Neutrophil (primary cell): ENCODE results near the gene CHERP.

Experiments used
- H3K27ac ChIP-seq: fragments of 200-600 bp; sonication (generic); 2 replicates; pipeline ENCODE4 v1.5.1; 2016; ENCODE audit warnings: mild to moderate bottlenecking, moderate library complexity
- H3K27me3 ChIP-seq: fragments of 200-600 bp; sonication (generic); 2 replicates; pipeline ENCODE4 v1.6.0; 2016; ENCODE audit warnings: mild to moderate bottlenecking
- H3K36me3 ChIP-seq: fragments of 200-600 bp; sonication (generic); 2 replicates; pipeline ENCODE4 v1.5.1; 2017
- H3K4me1 ChIP-seq, 2 experiments: fragments of 200-600 bp in 1 of 2; sonication (generic) in 1 of 2; 1 replicate in 1 of 2; 2 replicates in 1 of 2; pipeline versions ENCODE4 v1.5.1 to v1.6.1; 2013 to 2016; ENCODE audit warnings: low read depth in 1 of 2, low read length in 1 of 2, mild to moderate bottlenecking in 1 of 2, moderate library complexity in 1 of 2; ENCODE audit not compliant: control insufficient read depth in 1 of 2, insufficient read depth in 1 of 2
- H3K4me3 ChIP-seq, 2 experiments: fragments of 200-600 bp in 1 of 2; sonication (generic) in 1 of 2; 1 replicate in 1 of 2; 2 replicates in 1 of 2; pipeline ENCODE4 v1.5.1; 2013 to 2016; ENCODE audit warnings: low read depth in 1 of 2, low read length in 1 of 2, mild to moderate bottlenecking in 1 of 2, moderate library complexity in 1 of 2
- H3K9me3 ChIP-seq: fragments of 200-600 bp; sonication (generic); 2 replicates; pipeline ENCODE4 v1.5.1; 2016
- CTCF ChIP-seq: fragments of 200-600 bp; sonication (generic); IDR thresholded peaks from 2 replicates; pipeline ENCODE4 v1.5.1; 2016; ENCODE audit warnings: antibody characterized with exemption

CHERP gene

DNA sequence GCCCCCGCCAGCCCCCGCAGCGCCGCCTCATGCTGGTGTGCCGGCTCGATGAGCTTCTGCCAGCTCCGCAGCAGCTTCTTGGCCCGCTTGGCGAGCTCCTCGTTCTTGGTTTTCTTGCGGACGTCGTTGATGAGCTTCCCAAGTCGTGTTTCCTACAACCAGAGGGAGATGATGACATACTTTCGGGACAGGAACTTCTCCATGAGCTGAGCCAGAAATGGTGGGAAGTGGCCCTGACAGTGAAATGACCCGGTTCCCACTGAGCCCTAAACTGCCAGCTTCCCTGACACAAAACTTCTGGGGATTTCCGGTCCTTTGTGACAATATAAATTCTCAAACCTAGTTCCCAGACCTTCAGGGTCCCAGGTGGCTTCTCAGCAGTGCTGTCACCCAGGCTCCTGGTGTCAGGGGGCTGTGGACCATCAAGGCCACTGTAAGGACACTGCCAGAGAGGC lies 35.3 kb upstream of the CHERP start:
- no peaks in the 10 kb centered on the region for H3K27me3 ChIP-seq
- peaks cover 59% of the 10 kb centered on the region for H3K36me3 ChIP-seq
- H3K4me3 ChIP-seq, result no peak overlapping the region
- peaks cover 20% of the 10 kb centered on the region in 2 experiments for H3K4me1 ChIP-seq
- no peaks in the 10 kb centered on the region for H3K9me3 ChIP-seq
- no peak for TF ChIP-seq CTCF
- no peak overlapping the region for H3K27ac ChIP-seq

- Histone ChIP-seq H3K4me1 (peaks cover 21% of the 10 kb centered on the region in 2 experiments), H3K36me3 (peaks cover 56% of the 10 kb centered on the region), H3K4me3 (no peak overlapping the region), H3K9me3 (no peaks in the 10 kb centered on the region), H3K27me3 (no peaks in the 10 kb centered on the region), H3K27ac (no peak overlapping the region)
- TF ChIP-seq CTCF, result no peak
Measured at GRCh38 chr19:16576690-16577530, 34.7 kb upstream of the CHERP start.

GRCh38 chr19:16575861-16576689 lies 33.8 kb upstream of the CHERP start:
- H3K27me3 ChIP-seq, result no peaks in the 10 kb centered on the region
- no peaks in the 10 kb centered on the region for H3K9me3 ChIP-seq
- no peak for TF ChIP-seq CTCF
- peaks cover 29% of the 10 kb centered on the region in 2 experiments for H3K4me1 ChIP-seq
- no peak overlapping the region for H3K4me3 ChIP-seq
- no peak overlapping the region for H3K27ac ChIP-seq
- H3K36me3 ChIP-seq, result peaks cover 48% of the 10 kb centered on the region

GRCh38 chr19:16575282-16575681 lies 33.0 kb upstream of the CHERP start:
- TF ChIP-seq CTCF, result no peak
- Histone ChIP-seq H3K4me3 (no peak overlapping the region), H3K4me1 (peaks cover 32 to 37% of the 10 kb centered on the region in 2 experiments), H3K27ac (no peak overlapping the region), H3K9me3 (no peaks in the 10 kb centered on the region), H3K27me3 (no peaks in the 10 kb centered on the region), H3K36me3 (peaks cover 52% of the 10 kb centered on the region)

DNA sequence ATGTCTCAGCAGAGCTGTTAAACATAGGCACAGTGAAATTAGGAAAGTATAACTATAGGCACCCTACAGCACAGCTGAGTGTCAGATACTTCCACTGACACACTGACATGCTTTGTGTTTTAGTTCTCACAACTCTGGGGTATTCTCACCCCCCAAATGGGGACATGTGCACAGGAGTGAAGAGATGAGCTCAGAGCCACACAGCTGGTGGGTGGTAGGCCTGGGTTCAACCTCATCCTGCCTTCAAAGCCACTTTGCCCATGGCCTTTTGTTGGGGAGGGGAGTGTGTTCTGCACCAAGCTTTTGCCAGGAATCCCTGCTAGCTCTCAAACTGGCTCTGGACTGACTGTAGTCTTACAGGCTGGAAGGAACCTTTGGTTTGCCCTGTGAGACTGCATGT lies 31.7 kb upstream of the CHERP start:
- Histone ChIP-seq H3K4me1 (peaks cover 29 to 37% of the 10 kb centered on the region in 2 experiments), H3K36me3 (peaks cover 66% of the 10 kb centered on the region), H3K9me3 (no peaks in the 10 kb centered on the region), H3K27me3 (no peaks in the 10 kb centered on the region), H3K4me3 (no peak overlapping the region), H3K27ac (peak overlapping the region; percentile 92)
- TF ChIP-seq CTCF, result no peak
